OCI-LY1 (cell line): ENCODE data around the gene DBH.

Source experiments
- H2AFZ ChIP-seq: fragments of 200-600 bp; sonication (generic), shearing (Covaris generic); 2 replicates; pipeline ENCODE4 v1.6.0; 2014; ENCODE audit warnings: antibody characterized with exemption, mild to moderate bottlenecking, low read length
- H3F3A ChIP-seq: fragments of 200-600 bp; sonication (generic), shearing (Covaris generic); 2 replicates; pipeline ENCODE4 v1.6.0; 2014; ENCODE audit warnings: mild to moderate bottlenecking, antibody characterized with exemption, low read length, moderate library complexity; ENCODE audit not compliant: insufficient read depth
- H3K27ac ChIP-seq: fragments of 200-600 bp; sonication (generic); 2 replicates; pipeline ENCODE4 v1.5.1; 2014; ENCODE audit warnings: low read length, mixed run types, mild to moderate bottlenecking, low read depth; ENCODE audit not compliant: poor library complexity, severe bottlenecking
- H3K27me3 ChIP-seq: fragments of 200-600 bp; sonication (generic); 2 replicates; pipeline ENCODE4 v1.6.0; 2014; ENCODE audit warnings: antibody characterized with exemption, mild to moderate bottlenecking, low read length, moderate library complexity; ENCODE audit not compliant: insufficient read depth
- H3K36me3 ChIP-seq: fragments of 200-600 bp; sonication (generic); 2 replicates; pipeline ENCODE4 v1.6.1; 2014; ENCODE audit warnings: mild to moderate bottlenecking, antibody characterized with exemption, low read length, moderate library complexity, mixed read lengths; ENCODE audit not compliant: insufficient read depth
- H3K4me1 ChIP-seq: fragments of 200-600 bp; sonication (generic); 2 replicates; pipeline ENCODE4 v1.5.1; 2014; ENCODE audit warnings: mild to moderate bottlenecking, low read length, moderate library complexity; ENCODE audit not compliant: insufficient read depth, severe bottlenecking
- H3K4me2 ChIP-seq: fragments of 200-600 bp; sonication (generic), shearing (Covaris generic); 2 replicates; pipeline ENCODE4 v1.6.1; 2014; ENCODE audit warnings: low read length
- H3K4me3 ChIP-seq: fragments of 200-600 bp; sonication (generic); 2 replicates; pipeline ENCODE4 v1.5.1; 2014; ENCODE audit warnings: low read length, low read depth, mild to moderate bottlenecking, mixed read lengths; ENCODE audit not compliant: poor library complexity, severe bottlenecking
- H3K79me2 ChIP-seq: fragments of 200-600 bp; shearing (Covaris generic); 2 replicates; pipeline ENCODE4 v1.6.1; 2016; ENCODE audit warnings: mixed run types, low read length, mixed read lengths; ENCODE audit not compliant: insufficient read depth
- H3K9ac ChIP-seq: fragments of 200-600 bp; sonication (generic), shearing (Covaris generic); 2 replicates; pipeline ENCODE4 v1.6.1; 2014; ENCODE audit warnings: mild to moderate bottlenecking, low read length, mixed read lengths
- H3K9me2 ChIP-seq: fragments of 200-600 bp; sonication (generic), shearing (Covaris generic); 2 replicates; pipeline ENCODE4 v1.6.1; 2014; ENCODE audit warnings: low read depth, mild to moderate bottlenecking, low read length, mixed read lengths
- H3K9me3 ChIP-seq: fragments of 200-600 bp; shearing (Covaris generic); 2 replicates; pipeline ENCODE4 v1.6.1; 2014; ENCODE audit warnings: low read length, mixed read lengths
- H4K20me1 ChIP-seq: fragments of 200-600 bp; sonication (generic), shearing (Covaris generic); 2 replicates; pipeline ENCODE4 v1.6.0; 2016; ENCODE audit warnings: mild to moderate bottlenecking, low read length; ENCODE audit not compliant: insufficient read depth
- CTCF ChIP-seq: fragments of 200-600 bp; sonication (generic), shearing (Covaris generic); IDR thresholded peaks from 2 replicates; pipeline ENCODE4 v1.5.1; 2017; ENCODE audit warnings: mild to moderate bottlenecking, antibody characterized with exemption, low read length, moderate library complexity, mixed read lengths
- EZH2 ChIP-seq: fragments of 200-600 bp; sonication (generic), shearing (Covaris generic); IDR thresholded peaks from 2 replicates; pipeline ENCODE4 v1.8.0; 2017; ENCODE audit warnings: borderline replicate concordance, mixed run types, mild to moderate bottlenecking, antibody characterized with exemption, low read length, moderate library complexity, mixed read lengths

DBH gene

GRCh38 chr9:133708246-133709014, 72.3 kb downstream of the DBH start:
- Histone ChIP-seq H3K4me2 (no peak overlapping the region), H3F3A (no peaks in the 10 kb centered on the region), H3K9me2 (no peaks in the 10 kb centered on the region), H3K4me1 (no peaks in the 10 kb centered on the region), H4K20me1 (no peaks in the 10 kb centered on the region), H3K79me2 (no peaks in the 10 kb centered on the region), H3K36me3 (no peaks in the 10 kb centered on the region), H3K9me3 (no peaks in the 10 kb centered on the region), H3K27ac (no peak overlapping the region), H3K27me3 (no peaks in the 10 kb centered on the region), H2AFZ (no peak overlapping the region), H3K4me3 (no peak overlapping the region), H3K9ac (no peak overlapping the region)
- TF ChIP-seq EZH2: no peak
- no peak for TF ChIP-seq CTCF
